IgD-negative memory B cell (primary cell): ENCODE data around the gene TUBG2. TPM values are rescaled to one million over a fixed set of nuclear protein-coding genes. Genes with fewer than 3 reads are reported as not detected.

Source experiments
- H3K27ac Mint-ChIP-seq, 3 donors: one replicate each; pipeline ENCODE4 v1.8.0; 2020 to 2022; ENCODE audit warnings: mild to moderate bottlenecking in 3 of 3, mixed read lengths in 3 of 3, moderate library complexity in 1 of 3
- H3K27me3 Mint-ChIP-seq: one replicate; pipeline ENCODE4 v1.8.0; 2021; ENCODE audit warnings: mixed read lengths
- H3K36me3 Mint-ChIP-seq: one replicate; pipeline ENCODE4 v1.8.0; 2020; ENCODE audit warnings: mild to moderate bottlenecking, mixed read lengths
- H3K4me1 Mint-ChIP-seq, 3 donors: one replicate each; pipeline ENCODE4 v1.8.0; 2020 to 2022; ENCODE audit warnings: mixed read lengths in 3 of 3, mild to moderate bottlenecking in 1 of 3
- H3K4me3 Mint-ChIP-seq, 4 donors: one replicate each; pipeline ENCODE4 v1.8.0; 2020 to 2022; ENCODE audit warnings: mild to moderate bottlenecking in 4 of 4, mixed read lengths in 4 of 4, moderate library complexity in 3 of 4
- H3K9me3 Mint-ChIP-seq, 3 donors: one replicate each; pipeline ENCODE4 v1.8.0; 2020 to 2021; ENCODE audit warnings: mixed read lengths in 3 of 3, mild to moderate bottlenecking in 1 of 3
- polyA plus RNA-seq: library from polyadenylated mRNA; unstranded; fragments of 300-500 nt; fragmentation: Illumina TruSeq; gene quantifications from one replicate; pipeline ENCODE4 v1.2.3, GENCODE V29; 2021

Gene TUBG2
- polyA plus RNA-seq, 1 donor from 2014 or later: 2.5 TPM

GRCh38 chr17:42669977-42670788 lies 11.1 kb downstream of the TUBG2 start:
- peaks cover 2% of the 10 kb centered on the region for H3K36me3 Mint-ChIP-seq
- H3K27ac Mint-ChIP-seq: peak overlapping the region in 1 of 3 donors; percentile 75
- H3K27me3 Mint-ChIP-seq: peaks cover 23% of the 10 kb centered on the region
- no peaks in the 10 kb centered on the region for H3K9me3 Mint-ChIP-seq
- H3K4me3 Mint-ChIP-seq: peak overlapping the region; percentile 76 to 95 (median 86)
- peaks cover 13 to 19% (median 17%) of the 10 kb centered on the region in 3 donors for H3K4me1 Mint-ChIP-seq

DNA sequence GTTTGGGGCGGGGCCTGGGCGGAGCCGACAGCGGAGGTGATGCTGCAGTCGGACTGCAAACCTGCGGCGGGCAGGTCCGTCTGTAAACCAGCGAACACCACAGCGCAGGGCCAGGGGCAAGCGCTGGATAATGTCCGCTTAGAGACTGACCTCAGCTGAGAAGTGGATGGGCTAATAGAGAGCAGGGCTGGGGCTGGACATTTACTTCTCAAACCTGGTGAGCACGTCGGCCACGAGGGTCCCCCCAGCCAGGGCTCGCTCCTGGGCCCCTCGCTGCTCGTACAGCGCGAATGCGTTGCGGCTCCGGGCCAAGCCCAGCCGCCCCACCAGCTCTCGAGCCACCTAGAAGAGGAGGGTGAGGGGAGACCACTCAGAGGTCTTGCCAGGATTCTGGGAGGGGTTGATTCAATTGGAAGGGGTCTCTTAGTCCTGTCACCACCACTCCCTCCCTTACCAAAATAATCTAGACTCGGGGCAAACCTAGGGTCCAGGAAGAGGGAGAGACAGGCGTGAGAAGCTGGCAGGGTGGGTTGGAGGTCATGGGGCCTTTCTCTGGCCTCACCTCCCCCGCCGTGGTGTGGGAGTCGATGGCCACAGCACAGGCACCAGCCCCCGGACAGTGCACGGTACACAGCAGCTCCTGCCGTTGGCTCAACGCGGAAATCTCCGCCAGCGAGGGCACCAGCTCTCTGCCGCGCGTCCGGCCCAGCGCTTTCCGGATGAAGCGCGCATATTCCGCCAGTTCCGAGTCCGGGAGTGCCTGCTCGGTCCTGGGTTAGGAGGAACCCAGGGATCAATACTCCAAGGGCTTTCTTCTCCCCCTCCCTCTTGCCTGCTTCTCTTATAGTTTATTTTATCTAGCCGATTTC lies 11.9 kb downstream of the TUBG2 start:
- no peaks in the 10 kb centered on the region for H3K9me3 Mint-ChIP-seq
- H3K4me1 Mint-ChIP-seq: peaks cover 13 to 19% (median 17%) of the 10 kb centered on the region in 3 donors
- H3K27ac Mint-ChIP-seq: peak overlapping the region in 1 of 3 donors; percentile 75
- peaks cover 23% of the 10 kb centered on the region for H3K27me3 Mint-ChIP-seq
- peak overlapping the region; percentile 76 to 95 (median 86) for H3K4me3 Mint-ChIP-seq
- H3K36me3 Mint-ChIP-seq: peaks cover 2% of the 10 kb centered on the region

DNA sequence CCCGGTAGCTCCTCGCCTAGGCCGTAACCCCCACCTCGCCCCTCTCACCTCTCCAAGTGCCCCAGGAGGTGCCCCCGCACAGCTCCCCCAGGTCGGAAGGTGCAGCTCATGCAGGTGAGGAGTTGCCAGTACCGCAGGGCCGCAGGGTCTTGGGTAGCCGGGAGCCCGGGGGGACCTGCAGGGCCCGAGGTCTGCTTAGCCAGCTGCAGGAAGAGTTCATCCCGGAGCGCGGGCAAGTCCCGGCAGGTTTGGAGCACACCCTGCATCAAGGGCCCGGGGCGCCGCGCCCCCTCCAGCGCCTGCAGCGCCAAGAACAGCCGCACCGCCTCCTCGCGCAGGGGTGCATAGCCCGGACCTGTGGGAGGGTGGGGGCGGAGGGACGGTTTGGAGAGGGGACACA lies 13.0 kb downstream of the TUBG2 start:
- Mint-ChIP-seq H3K4me1 (peaks cover 13 to 20% (median 19%) of the 10 kb centered on the region in 3 donors), H3K27ac (no peak overlapping the region), H3K9me3 (no peaks in the 10 kb centered on the region), H3K4me3 (peak overlapping the region in 2 of 4 donors; percentile 73 to 75), H3K36me3 (peaks cover 2% of the 10 kb centered on the region), H3K27me3 (peaks cover 28% of the 10 kb centered on the region)

- Mint-ChIP-seq H3K27me3 (peaks cover 28% of the 10 kb centered on the region), H3K36me3 (peaks cover 2% of the 10 kb centered on the region), H3K4me3 (peak overlapping the region in 1 of 4 donors; percentile 79), H3K4me1 (peaks cover 20 to 24% (median 23%) of the 10 kb centered on the region in 3 donors), H3K27ac (peak overlapping the region in 1 of 3 donors; percentile 74), H3K9me3 (no peaks in the 10 kb centered on the region)
These were observed 14.3 kb downstream of the TUBG2 start for GRCh38 chr17:42673266-42673884.

DNA sequence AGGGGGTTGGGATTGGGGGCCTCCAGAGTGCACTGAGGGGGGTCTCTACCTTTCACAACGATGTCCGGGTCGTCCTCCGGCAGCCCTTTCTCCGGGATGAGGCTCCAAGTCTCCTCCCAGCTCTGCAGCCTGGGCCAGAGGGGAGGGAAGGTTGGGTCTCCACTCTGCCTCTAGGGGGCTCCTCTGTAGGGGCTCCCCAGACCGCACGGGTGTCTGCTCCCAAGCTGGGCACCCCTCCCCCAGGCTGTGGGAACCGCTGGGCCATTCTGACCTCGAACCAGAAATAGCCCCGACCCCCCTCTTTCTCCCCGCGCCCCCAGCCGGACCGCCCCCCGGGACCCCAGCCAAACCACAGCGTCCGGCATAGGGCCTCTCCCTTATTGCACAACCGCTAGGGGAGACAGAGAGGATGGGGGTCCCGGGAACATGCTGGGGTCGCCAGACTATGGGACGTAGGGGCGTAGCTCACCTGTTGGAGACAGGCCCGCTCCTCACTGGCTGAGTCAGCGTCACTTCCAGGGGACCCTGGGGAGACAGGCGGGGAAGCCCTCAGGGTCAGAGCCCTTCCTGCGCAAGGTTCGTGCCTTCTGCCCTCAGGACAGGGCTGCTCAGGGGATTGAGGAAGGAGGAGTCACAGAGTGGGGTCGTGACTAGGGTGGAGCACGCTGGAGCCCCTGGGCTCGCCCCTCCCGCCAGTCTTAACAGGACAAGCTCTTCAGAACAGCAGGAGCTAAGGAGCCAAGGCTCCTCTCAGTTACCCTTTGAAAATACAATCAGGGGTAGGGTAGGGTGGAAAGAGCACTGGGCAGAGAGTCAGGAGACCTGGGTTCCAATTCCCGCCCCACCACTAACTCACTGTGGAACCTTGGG lies 15.0 kb downstream of the TUBG2 start:
- Mint-ChIP-seq H3K4me3 (peak overlapping the region; percentile 58 to 85 (median 76)), H3K27ac (peak overlapping the region in 2 of 3 donors; percentile 25 to 74), H3K4me1 (peaks cover 24 to 27% (median 27%) of the 10 kb centered on the region in 3 donors), H3K9me3 (no peaks in the 10 kb centered on the region), H3K36me3 (no peaks in the 10 kb centered on the region), H3K27me3 (peaks cover 28% of the 10 kb centered on the region)

DNA sequence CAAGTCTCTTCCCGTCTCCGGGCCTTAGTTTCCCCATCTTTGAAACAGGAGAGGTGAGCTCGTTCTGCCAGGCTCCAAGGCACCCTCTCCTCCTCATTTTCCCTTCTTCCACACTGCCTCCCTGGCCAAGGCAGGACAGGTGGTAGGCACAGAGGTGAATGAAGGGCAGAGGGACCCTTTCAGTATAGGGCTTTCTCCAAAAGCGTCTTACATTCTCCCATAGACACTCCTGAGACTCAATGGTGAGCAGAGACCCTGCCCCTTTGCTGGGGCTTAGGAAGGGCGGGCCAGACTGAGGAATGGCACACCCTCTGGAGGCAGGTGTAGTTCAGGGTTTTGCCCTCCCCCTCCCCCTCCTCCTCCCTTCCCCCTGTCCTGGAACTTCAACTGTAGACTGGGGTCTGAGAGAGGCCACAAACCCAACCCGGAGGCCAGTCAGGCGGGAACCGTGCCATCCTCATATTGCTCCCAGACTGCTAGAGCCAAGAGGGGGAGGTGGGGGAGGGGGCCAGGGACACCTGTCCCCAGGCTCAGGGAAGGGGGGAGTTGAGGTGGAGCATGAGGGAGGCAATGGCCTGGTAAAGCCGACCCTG lies 15.8 kb downstream of the TUBG2 start:
- peak overlapping the region in 3 of 4 donors; percentile 74 to 85 (median 79) for H3K4me3 Mint-ChIP-seq
- H3K4me1 Mint-ChIP-seq: peaks cover 25 to 32% (median 28%) of the 10 kb centered on the region in 3 donors
- H3K36me3 Mint-ChIP-seq: no peaks in the 10 kb centered on the region
- no peaks in the 10 kb centered on the region for H3K9me3 Mint-ChIP-seq
- H3K27ac Mint-ChIP-seq: peak overlapping the region in 2 of 3 donors; percentile 25 to 74
- peaks cover 28% of the 10 kb centered on the region for H3K27me3 Mint-ChIP-seq

GRCh38 chr17:42675348-42675964 lies 16.4 kb downstream of the TUBG2 start:
- H3K4me1 Mint-ChIP-seq: peaks cover 27 to 31% (median 28%) of the 10 kb centered on the region in 3 donors
- peaks cover 26% of the 10 kb centered on the region for H3K27me3 Mint-ChIP-seq
- no peak overlapping the region for H3K27ac Mint-ChIP-seq
- no peaks in the 10 kb centered on the region for H3K9me3 Mint-ChIP-seq
- no peaks in the 10 kb centered on the region for H3K36me3 Mint-ChIP-seq
- H3K4me3 Mint-ChIP-seq: peak overlapping the region; percentile 25 to 85 (median 76)

DNA sequence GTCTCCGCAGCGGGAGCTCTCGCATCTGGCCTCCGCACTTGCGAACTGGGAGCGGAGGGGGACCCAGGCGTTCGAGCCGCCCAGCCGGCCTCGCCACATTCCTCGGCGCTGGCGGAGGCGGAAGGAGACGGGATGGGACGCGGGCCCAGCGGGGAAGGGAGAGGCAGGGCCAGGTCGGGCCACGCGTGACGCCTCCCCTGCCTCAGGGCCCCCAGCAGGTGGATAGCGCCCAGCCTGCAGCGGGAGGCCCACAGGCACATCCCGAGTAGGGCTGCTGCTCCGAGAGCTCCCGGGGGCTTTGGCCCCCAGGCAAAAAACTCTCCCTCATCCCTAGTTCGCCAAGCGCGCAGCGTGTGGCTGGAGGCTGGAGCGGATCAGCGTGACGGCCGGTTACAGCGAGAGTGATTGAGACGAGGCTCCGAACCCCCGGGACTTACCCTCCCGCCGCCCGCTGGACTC lies 16.9 kb downstream of the TUBG2 start:
- peak overlapping the region in 3 of 4 donors; percentile 74 to 90 (median 88) for H3K4me3 Mint-ChIP-seq
- H3K36me3 Mint-ChIP-seq: no peaks in the 10 kb centered on the region
- H3K9me3 Mint-ChIP-seq: no peaks in the 10 kb centered on the region
- H3K27me3 Mint-ChIP-seq: peaks cover 23% of the 10 kb centered on the region
- peak overlapping the region in 1 of 3 donors; percentile 50 for H3K27ac Mint-ChIP-seq
- peaks cover 29 to 34% (median 30%) of the 10 kb centered on the region in 3 donors for H3K4me1 Mint-ChIP-seq

DNA sequence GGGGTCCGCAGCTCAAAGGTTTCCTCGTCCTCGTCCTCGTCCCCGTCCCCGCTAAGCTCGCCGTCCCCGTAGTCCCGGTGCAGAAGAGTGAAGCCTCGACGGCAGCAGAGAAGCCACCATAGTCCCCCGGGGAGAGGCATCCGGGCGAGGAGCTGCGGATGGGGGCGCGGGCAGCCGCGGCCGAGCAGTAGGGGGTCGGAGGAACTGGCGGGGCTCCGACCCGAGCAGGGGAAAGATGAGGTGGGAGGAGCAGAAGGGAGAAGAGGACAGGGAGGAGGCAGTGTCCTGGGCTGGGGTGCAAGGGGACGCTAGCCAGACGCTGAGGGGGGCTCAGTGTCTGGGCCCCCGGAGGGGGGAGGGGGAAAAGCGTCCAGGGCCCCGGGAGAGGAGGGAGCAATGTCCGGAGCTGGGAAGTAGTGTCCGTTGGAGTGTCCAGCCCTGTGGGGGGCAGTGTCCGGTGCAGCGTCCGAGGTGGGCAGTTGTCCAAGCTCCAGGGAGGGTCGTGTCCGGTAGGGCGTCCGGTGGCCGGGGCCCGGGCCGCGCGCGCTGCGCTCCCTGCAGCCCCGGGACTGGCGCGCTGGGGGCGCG lies 17.4 kb downstream of the TUBG2 start, which contains the start of gene PLEKHH3:
TSS of gene PLEKHH3 (minus strand) at position 571 of the 588 bp plus-strand sequence. CDS start at position 140, 431 bp downstream.
- Mint-ChIP-seq H3K4me3 (peak within 1 kb of the TSS; percentile 85 to 97 (median 96)), H3K9me3 (no peaks in the 10 kb centered on the region), H3K27ac (peak within 1 kb of the TSS; percentile 78 to 96 (median 93)), H3K4me1 (peaks cover 31 to 34% (median 32%) of the 10 kb centered on the region in 3 donors), H3K27me3 (peaks cover 22% of the 10 kb centered on the region), H3K36me3 (no peaks in the 10 kb centered on the region)

DNA sequence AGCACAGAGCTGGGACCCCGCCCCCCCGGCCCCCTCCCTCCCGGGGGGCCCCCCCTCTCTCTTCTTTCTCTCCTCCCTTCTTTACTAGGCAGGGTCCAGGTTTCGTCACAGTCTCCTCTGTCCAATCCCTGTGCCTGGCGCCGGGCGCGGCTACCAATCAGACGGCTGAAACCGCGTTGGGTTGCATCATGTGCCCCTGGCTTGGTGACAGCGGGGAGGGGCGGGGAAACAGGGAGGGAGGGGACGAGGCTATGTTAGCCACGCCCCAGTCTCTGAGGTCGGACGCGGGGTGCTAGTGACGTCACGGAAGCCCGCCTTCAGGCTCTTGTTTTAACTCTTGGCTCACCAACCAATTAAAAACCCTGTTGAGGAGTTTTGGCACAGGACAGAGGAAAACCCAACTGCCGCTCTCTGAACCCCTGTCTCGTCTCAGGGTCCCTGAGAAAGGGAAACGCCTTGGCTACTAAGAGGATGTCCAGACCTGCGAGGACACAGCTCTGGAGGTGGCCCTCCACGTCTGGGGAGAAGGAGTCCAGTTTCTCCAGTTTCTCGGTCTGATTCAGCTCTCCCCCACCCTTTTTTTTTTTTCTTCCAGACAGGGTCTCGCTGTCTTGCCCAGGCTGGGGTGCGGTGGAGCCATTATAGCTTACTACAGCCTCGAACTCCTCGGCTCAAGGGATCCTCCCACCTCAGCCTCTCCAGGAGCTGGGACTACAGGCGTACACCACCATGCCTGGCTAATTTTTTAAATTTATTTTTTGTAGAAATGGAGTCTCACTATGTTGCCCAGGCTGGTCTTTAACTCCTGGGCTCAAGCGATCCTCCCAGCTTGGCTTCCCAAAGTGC lies 18.2 kb downstream of the TUBG2 start:
- Mint-ChIP-seq H3K4me1 (peaks cover 33 to 36% (median 36%) of the 10 kb centered on the region in 3 donors), H3K9me3 (no peaks in the 10 kb centered on the region), H3K27ac (peak overlapping the region; percentile 78 to 96 (median 93)), H3K4me3 (peak overlapping the region; percentile 85 to 97 (median 96)), H3K27me3 (peaks cover 25% of the 10 kb centered on the region), H3K36me3 (no peaks in the 10 kb centered on the region)

- H3K36me3 Mint-ChIP-seq: no peaks in the 10 kb centered on the region
- peaks cover 37 to 41% (median 38%) of the 10 kb centered on the region in 3 donors for H3K4me1 Mint-ChIP-seq
- peak overlapping the region; percentile 85 to 97 (median 96) for H3K4me3 Mint-ChIP-seq
These were observed 19.1 kb downstream of the TUBG2 start for GRCh38 chr17:42677921-42678781.

More at GRCh38 chr17:42677921-42678781, 19.1 kb downstream of the TUBG2 start:
- peaks cover 29% of the 10 kb centered on the region for H3K27me3 Mint-ChIP-seq
- no peaks in the 10 kb centered on the region for H3K9me3 Mint-ChIP-seq
- peak overlapping the region; percentile 84 to 96 (median 93) for H3K27ac Mint-ChIP-seq
